SU-DHL-6 (cell line): Measurements from ENCODE around the gene KCNIP4.

ENCODE experiments used
- H2AFZ ChIP-seq: fragments of 200-600 bp; sonication (generic); 2 replicates; pipeline ENCODE4 v1.6.1; 2014; ENCODE audit warnings: low read depth, mild to moderate bottlenecking, moderate library complexity, mixed read lengths, antibody characterized with exemption, low read length; ENCODE audit not compliant: severe bottlenecking
- H3F3A ChIP-seq: fragments of 200-600 bp; shearing (Covaris generic); 2 replicates; pipeline ENCODE4 v1.6.0; 2016; ENCODE audit warnings: antibody characterized with exemption, mild to moderate bottlenecking; ENCODE audit not compliant: insufficient read depth
- H3K27ac ChIP-seq: fragments of 200-600 bp; sonication (generic); 2 replicates; pipeline ENCODE4 v1.5.1; 2016; ENCODE audit warnings: low read depth, mild to moderate bottlenecking, low read length, moderate library complexity, mixed read lengths
- H3K27me3 ChIP-seq: fragments of 200-600 bp; sonication (generic), shearing (Covaris generic); 2 replicates; pipeline ENCODE4 v1.6.0; 2014; ENCODE audit warnings: mild to moderate bottlenecking, low read length
- H3K36me3 ChIP-seq: fragments of 200-600 bp; sonication (generic); 2 replicates; pipeline ENCODE4 v1.6.1; 2014; ENCODE audit warnings: mild to moderate bottlenecking, low read length, mixed read lengths
- H3K4me2 ChIP-seq: fragments of 300-600, 200-600 bp; shearing (Covaris generic), sonication (generic); 2 replicates; pipeline ENCODE4 v1.6.0; 2014; ENCODE audit warnings: low read length, low read depth, mild to moderate bottlenecking; ENCODE audit not compliant: poor library complexity, severe bottlenecking
- H3K4me3 ChIP-seq: fragments of 200-600 bp; sonication (generic); 2 replicates; pipeline ENCODE4 v1.5.1; 2014; ENCODE audit warnings: antibody characterized with exemption, low read length, mild to moderate bottlenecking, mixed read lengths; ENCODE audit not compliant: insufficient read depth, poor library complexity, severe bottlenecking
- H3K79me2 ChIP-seq: fragments of 200-600 bp; sonication (generic); 2 replicates; pipeline ENCODE4 v1.6.1; 2014; ENCODE audit warnings: mild to moderate bottlenecking, low read length, moderate library complexity; ENCODE audit not compliant: insufficient read depth
- H3K9ac ChIP-seq: fragments of 200-600 bp; sonication (generic); 2 replicates; pipeline ENCODE4 v1.7.0; 2014; ENCODE audit warnings: mild to moderate bottlenecking, low read length
- H3K9me2 ChIP-seq: fragments of 200-600 bp; sonication (generic); replicated peaks from 2 replicates; pipeline ENCODE4 v1.6.1; 2014; ENCODE audit warnings: low read length; ENCODE audit not compliant: insufficient read depth
- H3K9me3 ChIP-seq: fragments of 200-600 bp; sonication (generic); 2 replicates; pipeline ENCODE4 v1.6.1; 2014; ENCODE audit warnings: low read length, mixed read lengths; ENCODE audit not compliant: insufficient read depth
- H4K20me1 ChIP-seq: fragments of 200-600 bp; sonication (generic); 2 replicates; pipeline ENCODE4 v1.6.1; 2014; ENCODE audit warnings: low read depth, mild to moderate bottlenecking, antibody characterized with exemption, low read length, moderate library complexity, mixed read lengths
- CTCF ChIP-seq: fragments of 200-600 bp; sonication (generic); IDR thresholded peaks from one replicate; pipeline ENCODE4 v1.5.1; 2017; ENCODE audit warnings: antibody characterized with exemption, mild to moderate bottlenecking, low read length, moderate library complexity; ENCODE audit not compliant: insufficient read depth, poor library complexity, severe bottlenecking
- EZH2phosphoT487 ChIP-seq: fragments of 200-600 bp; sonication (generic), shearing (Covaris generic); conservative IDR thresholded peaks from 2 replicates; pipeline ENCODE4 v1.6.1; 2018; ENCODE audit warnings: mild to moderate bottlenecking, antibody characterized with exemption, low read length, moderate library complexity, mixed read lengths

The KCNIP4 gene

DNA sequence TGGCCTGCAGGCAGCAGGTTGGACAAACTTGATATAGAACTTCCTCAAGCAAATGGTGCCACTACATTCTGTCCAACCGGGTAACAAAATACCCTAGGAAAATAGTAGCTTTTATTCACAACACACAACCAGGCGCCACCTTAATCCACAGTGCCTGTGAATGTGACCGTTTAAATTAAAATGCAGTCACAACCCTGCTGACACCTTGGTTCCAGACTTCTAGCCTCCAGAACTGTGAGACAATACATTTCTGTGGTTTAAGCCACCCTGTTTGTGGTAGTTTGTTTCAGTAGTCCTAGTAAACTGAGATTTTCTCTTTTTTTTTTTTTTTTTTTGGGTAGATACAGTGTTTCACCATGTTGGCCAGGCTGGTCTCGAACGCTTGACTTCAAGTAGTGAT, 672.5 kb downstream of the KCNIP4 start:
- Histone ChIP-seq H2AFZ (no peak overlapping the region), H3K4me3 (no peak overlapping the region), H3K79me2 (no peaks in the 10 kb centered on the region), H3F3A (no peaks in the 10 kb centered on the region), H3K36me3 (no peaks in the 10 kb centered on the region), H3K9me3 (no peaks in the 10 kb centered on the region), H3K27me3 (no peaks in the 10 kb centered on the region), H3K27ac (no peak overlapping the region), H3K4me2 (no peak overlapping the region), H3K9me2 (no peaks in the 10 kb centered on the region), H4K20me1 (no peaks in the 10 kb centered on the region), H3K9ac (no peak overlapping the region)
- no peak for TF ChIP-seq EZH2phosphoT487
- TF ChIP-seq CTCF = no peak

DNA sequence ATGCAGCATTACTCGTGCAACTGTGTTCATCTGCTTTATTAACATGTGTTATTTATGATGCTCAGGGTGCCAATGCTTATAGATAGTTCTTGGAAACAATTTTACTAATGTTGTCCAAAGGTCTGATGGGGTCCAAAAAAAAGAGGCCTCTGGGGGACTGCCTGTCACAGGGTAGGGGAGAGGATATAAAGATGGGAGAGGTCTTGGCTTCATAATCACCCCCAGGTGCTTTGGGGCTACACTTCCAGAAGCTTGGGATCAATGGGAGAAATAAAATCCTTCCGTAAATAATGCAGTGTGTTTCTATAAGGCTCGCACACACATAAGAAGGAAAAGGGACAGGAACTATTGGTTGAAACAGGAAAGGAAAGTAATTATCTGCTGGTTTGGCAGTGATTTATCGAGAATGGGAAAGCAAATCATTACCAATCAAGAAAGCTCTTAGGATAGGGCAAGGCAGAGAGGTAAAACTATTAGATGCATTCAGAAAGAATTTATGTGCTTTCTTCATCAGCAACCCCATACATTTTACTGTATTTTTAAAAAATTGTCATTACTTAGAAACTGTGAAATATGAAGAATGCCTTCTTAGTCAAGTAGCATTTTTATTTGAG, 677.0 kb downstream of the KCNIP4 start:
- H3K4me2 ChIP-seq = no peak overlapping the region
- TF ChIP-seq CTCF (no peak), EZH2phosphoT487 (no peak)
- H3K27me3 ChIP-seq = no peaks in the 10 kb centered on the region
- H3K27ac ChIP-seq = no peak overlapping the region
- H4K20me1 ChIP-seq = no peaks in the 10 kb centered on the region
- H3K36me3 ChIP-seq = no peaks in the 10 kb centered on the region
- H3K79me2 ChIP-seq = no peaks in the 10 kb centered on the region
- H3K9ac ChIP-seq = no peak overlapping the region
- no peak overlapping the region for H3K4me3 ChIP-seq
- H2AFZ ChIP-seq = no peak overlapping the region
- no peaks in the 10 kb centered on the region for H3K9me3 ChIP-seq
- no peaks in the 10 kb centered on the region for H3F3A ChIP-seq
- no peaks in the 10 kb centered on the region for H3K9me2 ChIP-seq

- no peaks in the 10 kb centered on the region for H4K20me1 ChIP-seq
- H3K9me3 ChIP-seq = no peaks in the 10 kb centered on the region
- no peak overlapping the region for H3K27ac ChIP-seq
- H3K9ac ChIP-seq = no peak overlapping the region
- no peak overlapping the region for H3K4me2 ChIP-seq
- H3F3A ChIP-seq = no peaks in the 10 kb centered on the region
- no peak overlapping the region for H3K4me3 ChIP-seq
- H3K9me2 ChIP-seq = no peaks in the 10 kb centered on the region
- no peak overlapping the region for H2AFZ ChIP-seq
- H3K27me3 ChIP-seq = no peaks in the 10 kb centered on the region
- TF ChIP-seq CTCF (no peak), EZH2phosphoT487 (no peak)
- H3K79me2 ChIP-seq = no peaks in the 10 kb centered on the region
- no peaks in the 10 kb centered on the region for H3K36me3 ChIP-seq
These were observed 700.2 kb downstream of the KCNIP4 start for GRCh38 chr4:21248331-21248730.
